ENCODE data around the gene SYN1.

GRCh38 chrX:47530049-47530448 is 89.6 kb downstream of the SYN1 start:
- no peak for TF ChIP-seq EZH2 (IDR thresholded peaks at IDR 0.05; ENCODE audit: insufficient read depth, low read length)
- no peak for TF ChIP-seq CTCF (IDR thresholded peaks at IDR 0.05; ENCODE audit: insufficient read depth, low read depth, low read length)
